Measurements from ENCODE around the gene UEVLD. TPM values are rescaled to one million over a fixed set of nuclear protein-coding genes. Genes with fewer than 3 reads are reported as not detected.

The UEVLD gene
- total and polyA plus RNA-seq, 7 donors = 10.5 to 40.3 (median 25.2) TPM

DNA sequence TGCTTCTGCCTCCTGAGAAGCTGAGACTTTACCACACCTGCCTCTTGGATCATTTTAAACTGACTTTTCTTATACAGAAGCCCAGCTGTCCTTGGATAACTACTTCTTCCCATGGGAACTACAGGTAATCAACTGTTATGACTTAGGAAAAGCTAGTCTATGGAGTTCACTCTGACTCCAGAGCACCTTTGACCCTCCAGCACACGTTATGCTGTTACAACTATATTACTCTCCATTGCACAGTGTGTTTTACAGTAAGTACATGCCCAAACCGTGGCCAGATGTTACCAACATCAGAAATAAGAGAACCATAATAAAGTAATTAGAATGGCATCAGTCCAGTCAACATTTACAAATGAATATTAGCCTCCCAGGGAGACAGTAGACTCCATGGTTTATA lies 40.5 kb downstream of the UEVLD start:
- Histone ChIP-seq H3K27me3 (no peaks in the 10 kb centered on the region), H3K36me3 (peaks cover 0 to 69% (median 34%) of the 10 kb centered on the region in 4 donors), H3K4me3 (no peak overlapping the region), H3K27ac (no peak overlapping the region), H3K4me1 (no peaks in the 10 kb centered on the region), H3K9me3 (no peaks in the 10 kb centered on the region)
- intact Hi-C loops (cut with DNase I) = no loop called here
- TF ChIP-seq EP300 (IDR thresholded peaks at IDR 0.05) (no peak), POLR2AphosphoS5 (IDR thresholded peaks at IDR 0.05) (no peak), POLR2A (IDR thresholded peaks at IDR 0.05) (no peak)
- TF ChIP-seq, protein P1, sequence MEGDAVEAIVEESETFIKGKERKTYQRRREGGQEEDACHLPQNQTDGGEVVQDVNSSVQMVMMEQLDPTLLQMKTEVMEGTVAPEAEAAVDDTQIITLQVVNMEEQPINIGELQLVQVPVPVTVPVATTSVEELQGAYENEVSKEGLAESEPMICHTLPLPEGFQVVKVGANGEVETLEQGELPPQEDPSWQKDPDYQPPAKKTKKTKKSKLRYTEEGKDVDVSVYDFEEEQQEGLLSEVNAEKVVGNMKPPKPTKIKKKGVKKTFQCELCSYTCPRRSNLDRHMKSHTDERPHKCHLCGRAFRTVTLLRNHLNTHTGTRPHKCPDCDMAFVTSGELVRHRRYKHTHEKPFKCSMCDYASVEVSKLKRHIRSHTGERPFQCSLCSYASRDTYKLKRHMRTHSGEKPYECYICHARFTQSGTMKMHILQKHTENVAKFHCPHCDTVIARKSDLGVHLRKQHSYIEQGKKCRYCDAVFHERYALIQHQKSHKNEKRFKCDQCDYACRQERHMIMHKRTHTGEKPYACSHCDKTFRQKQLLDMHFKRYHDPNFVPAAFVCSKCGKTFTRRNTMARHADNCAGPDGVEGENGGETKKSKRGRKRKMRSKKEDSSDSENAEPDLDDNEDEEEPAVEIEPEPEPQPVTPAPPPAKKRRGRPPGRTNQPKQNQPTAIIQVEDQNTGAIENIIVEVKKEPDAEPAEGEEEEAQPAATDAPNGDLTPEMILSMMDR (IDR thresholded peaks at IDR 0.05) = no peak
- DNase-seq = no peak
- WGBS, 2 donors = 23 to 70% methylated on average over 2 of the region's 2 CpGs

DNA sequence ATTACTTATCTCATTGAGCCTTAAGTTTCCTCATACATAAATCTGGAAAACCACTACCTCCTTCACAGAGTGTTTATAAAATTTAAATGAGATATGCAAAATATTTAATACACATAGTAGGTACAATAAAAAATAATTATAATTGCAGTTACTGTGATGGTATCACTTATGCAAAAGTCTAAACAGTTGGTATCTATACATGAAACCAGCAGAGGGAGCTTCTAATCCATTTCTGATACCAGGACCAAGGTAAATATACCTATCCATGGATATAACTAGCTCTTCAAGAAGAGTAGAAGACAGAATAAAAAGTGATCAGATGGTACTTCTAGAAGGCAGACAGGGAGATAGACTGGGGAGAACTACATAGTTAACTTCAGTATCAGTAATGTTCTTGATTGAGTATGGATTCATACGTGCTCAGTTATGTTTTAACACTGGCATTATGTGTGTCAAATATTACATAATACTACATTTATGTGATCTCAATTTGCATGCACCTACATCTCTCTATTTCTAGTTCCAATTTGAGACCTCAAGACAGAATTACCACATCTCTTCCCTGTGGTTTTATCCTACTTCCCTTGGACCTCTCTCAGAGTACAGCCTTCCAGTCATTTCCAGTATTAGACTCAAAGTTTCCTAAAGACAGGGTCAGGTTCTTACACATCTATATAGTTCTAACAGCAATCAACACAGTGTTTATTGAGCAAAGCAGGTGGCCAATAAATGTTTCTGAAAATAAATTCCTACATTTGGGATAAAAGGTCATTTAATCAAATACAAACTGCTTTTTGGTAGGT lies 48.1 kb downstream of the UEVLD start:
- intact Hi-C loops (cut with DNase I) = no loop called here
- peaks cover 0 to 65% (median 11%) of the 10 kb centered on the region in 4 donors for H3K36me3 ChIP-seq
- TF ChIP-seq POLR2A (IDR thresholded peaks at IDR 0.05) (no peak), POLR2AphosphoS5 (IDR thresholded peaks at IDR 0.05) (no peak), EP300 (IDR thresholded peaks at IDR 0.05) (no peak)
- TF ChIP-seq, protein P1 (IDR thresholded peaks at IDR 0.05) = peak in 1 of 4 experiments; percentile 25
- 87 to 90% methylated on average over 1 of the region's 1 CpG for WGBS, 2 donors
- no peaks in the 10 kb centered on the region for H3K4me1 ChIP-seq
- H3K9me3 ChIP-seq = no peaks in the 10 kb centered on the region
- H3K4me3 ChIP-seq = no peak overlapping the region
- H3K27ac ChIP-seq = no peak overlapping the region
- no peak for DNase-seq
- H3K27me3 ChIP-seq = no peaks in the 10 kb centered on the region

DNA sequence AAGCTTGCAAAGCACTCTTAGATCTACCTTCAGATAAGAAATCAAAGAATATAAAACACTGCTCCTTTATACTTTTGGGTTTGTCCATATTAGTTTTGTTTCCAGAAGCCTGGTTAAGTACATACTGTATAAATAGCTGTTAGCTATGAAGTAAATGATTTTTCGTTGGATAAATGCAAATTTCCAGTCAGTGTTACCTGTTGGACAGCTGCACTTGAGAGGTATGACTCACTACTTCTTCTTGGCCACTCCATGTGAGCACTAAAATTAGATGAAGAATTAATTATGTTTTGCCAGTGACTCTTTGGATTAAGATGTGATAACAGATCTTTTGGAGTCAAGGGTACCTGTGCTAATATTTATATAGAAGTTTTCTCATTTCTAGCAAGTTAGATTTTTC lies 52.3 kb downstream of the UEVLD start:
- no peak for TF ChIP-seq EP300 (IDR thresholded peaks at IDR 0.05)
- no peak for TF ChIP-seq POLR2AphosphoS5 (IDR thresholded peaks at IDR 0.05)
- TF ChIP-seq POLR2A (IDR thresholded peaks at IDR 0.05) = no peak
- TF ChIP-seq, protein P1 (IDR thresholded peaks at IDR 0.05) = no peak
- peaks cover 0 to 57% (median 6%) of the 10 kb centered on the region in 4 donors for H3K36me3 ChIP-seq
- WGBS, 2 donors = 24 to 66% methylated on average over 1 of the region's 1 CpG

DNA sequence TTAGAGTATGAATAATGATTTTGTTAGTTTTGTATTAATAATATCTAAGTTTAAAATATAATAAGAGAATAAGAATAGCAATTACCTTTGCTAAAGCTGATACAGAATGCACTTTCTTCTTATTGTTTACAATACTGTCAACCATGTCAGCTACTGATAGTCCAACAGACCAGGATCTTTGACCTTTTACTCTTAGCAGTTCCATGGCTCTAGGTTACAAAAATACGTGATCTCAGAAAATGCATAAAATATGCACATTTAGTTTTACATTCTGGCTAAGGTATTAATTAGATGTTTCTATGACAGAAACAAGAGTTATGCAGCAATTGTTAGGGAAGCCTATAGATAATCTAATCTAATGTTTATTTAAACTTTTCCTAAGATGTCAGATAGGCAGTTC lies 54.3 kb downstream of the UEVLD start:
- H3K9me3 ChIP-seq = no peaks in the 10 kb centered on the region
- 94 to 96% methylated on average over 1 of the region's 1 CpG for WGBS, 2 donors
- no peaks in the 10 kb centered on the region for H3K4me1 ChIP-seq
- no peak for DNase-seq
- H3K36me3 ChIP-seq = peaks cover 0 to 54% (median 7%) of the 10 kb centered on the region in 4 donors
- H3K27me3 ChIP-seq = no peaks in the 10 kb centered on the region
- no peak overlapping the region for H3K4me3 ChIP-seq
- intact Hi-C loops (cut with DNase I) = no loop called here
- TF ChIP-seq EP300 (IDR thresholded peaks at IDR 0.05) (no peak), POLR2A (IDR thresholded peaks at IDR 0.05) (no peak), POLR2AphosphoS5 (IDR thresholded peaks at IDR 0.05) (no peak)
- TF ChIP-seq, protein P1 (IDR thresholded peaks at IDR 0.05) = no peak
- H3K27ac ChIP-seq = no peak overlapping the region

More for the DNA sequence above, 52.3 kb downstream of the UEVLD start:
- intact Hi-C loops (cut with DNase I) = no loop called here
- no peaks in the 10 kb centered on the region for H3K9me3 ChIP-seq
- H3K27ac ChIP-seq = no peak overlapping the region
- no peaks in the 10 kb centered on the region for H3K4me1 ChIP-seq
- H3K27me3 ChIP-seq = no peaks in the 10 kb centered on the region
- no peak for DNase-seq
- H3K4me3 ChIP-seq = no peak overlapping the region
